ENCODE data around the gene FAM3C.
A peak's percentile ranks its signal among the peaks of the same experiment; 100 is the strongest.
"Not testable (repeated sequence)": the region's sequence is repeated elsewhere in the genome, so short reads cannot be mapped to it uniquely, and the experiment has no call there.

FAM3C gene, protein sequence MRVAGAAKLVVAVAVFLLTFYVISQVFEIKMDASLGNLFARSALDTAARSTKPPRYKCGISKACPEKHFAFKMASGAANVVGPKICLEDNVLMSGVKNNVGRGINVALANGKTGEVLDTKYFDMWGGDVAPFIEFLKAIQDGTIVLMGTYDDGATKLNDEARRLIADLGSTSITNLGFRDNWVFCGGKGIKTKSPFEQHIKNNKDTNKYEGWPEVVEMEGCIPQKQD

DNA sequence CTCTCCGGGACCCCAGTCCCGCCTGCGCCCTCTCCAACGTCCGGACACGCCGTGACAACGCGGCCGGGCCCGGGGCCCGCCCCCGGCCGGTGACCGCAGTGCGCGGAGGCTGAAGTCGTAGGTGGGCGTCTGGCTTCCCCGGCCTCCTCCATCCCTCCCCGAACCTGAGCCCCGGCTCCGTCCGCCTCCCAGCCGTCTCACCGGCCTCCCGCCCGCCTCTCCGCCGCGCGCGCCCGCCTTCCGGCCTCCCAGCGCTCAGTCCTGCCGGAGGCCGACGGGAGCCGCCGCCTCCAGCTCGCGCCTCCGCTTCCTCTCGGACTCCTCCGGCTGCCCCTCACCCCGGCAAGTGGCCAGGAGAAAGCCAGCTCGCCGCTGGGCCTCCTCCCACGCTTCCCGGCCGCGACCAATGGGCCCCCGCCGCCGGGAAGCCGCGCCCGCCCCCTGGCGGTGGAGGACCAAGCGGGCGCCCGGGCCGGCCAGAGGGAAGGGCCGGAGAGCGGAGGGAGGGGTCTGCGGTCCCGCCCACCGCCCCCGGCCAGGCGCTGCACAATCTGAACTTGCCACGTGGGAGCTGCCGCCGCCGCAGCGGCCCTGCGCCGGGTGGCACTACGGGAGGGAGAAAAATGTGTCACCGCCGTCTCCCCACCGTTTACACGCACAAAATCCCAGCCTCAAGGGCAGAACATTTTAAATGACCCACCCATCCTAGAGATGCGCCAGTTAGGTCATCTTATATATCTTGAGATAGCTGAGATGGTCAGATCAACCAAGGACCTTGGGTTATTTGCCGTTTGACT lies at the start of gene FAM3C:
FAM3C (minus strand) TSS at position 348 of the 797 bp plus-strand sequence. CDS start 13,339 bp downstream, outside the sequence.
- TF ChIP-seq, protein P1, sequence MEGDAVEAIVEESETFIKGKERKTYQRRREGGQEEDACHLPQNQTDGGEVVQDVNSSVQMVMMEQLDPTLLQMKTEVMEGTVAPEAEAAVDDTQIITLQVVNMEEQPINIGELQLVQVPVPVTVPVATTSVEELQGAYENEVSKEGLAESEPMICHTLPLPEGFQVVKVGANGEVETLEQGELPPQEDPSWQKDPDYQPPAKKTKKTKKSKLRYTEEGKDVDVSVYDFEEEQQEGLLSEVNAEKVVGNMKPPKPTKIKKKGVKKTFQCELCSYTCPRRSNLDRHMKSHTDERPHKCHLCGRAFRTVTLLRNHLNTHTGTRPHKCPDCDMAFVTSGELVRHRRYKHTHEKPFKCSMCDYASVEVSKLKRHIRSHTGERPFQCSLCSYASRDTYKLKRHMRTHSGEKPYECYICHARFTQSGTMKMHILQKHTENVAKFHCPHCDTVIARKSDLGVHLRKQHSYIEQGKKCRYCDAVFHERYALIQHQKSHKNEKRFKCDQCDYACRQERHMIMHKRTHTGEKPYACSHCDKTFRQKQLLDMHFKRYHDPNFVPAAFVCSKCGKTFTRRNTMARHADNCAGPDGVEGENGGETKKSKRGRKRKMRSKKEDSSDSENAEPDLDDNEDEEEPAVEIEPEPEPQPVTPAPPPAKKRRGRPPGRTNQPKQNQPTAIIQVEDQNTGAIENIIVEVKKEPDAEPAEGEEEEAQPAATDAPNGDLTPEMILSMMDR (IDR thresholded peaks at IDR 0.05; ENCODE audit: control insufficient read depth, extremely low read depth, insufficient read depth), result peak; percentile 90
- H3K4me3 ChIP-seq (ENCODE audit: low read depth, low read length), result peak within 1 kb of the TSS; percentile 72
- DNase-seq (ENCODE audit: low read depth), result peak; percentile 61

DNA sequence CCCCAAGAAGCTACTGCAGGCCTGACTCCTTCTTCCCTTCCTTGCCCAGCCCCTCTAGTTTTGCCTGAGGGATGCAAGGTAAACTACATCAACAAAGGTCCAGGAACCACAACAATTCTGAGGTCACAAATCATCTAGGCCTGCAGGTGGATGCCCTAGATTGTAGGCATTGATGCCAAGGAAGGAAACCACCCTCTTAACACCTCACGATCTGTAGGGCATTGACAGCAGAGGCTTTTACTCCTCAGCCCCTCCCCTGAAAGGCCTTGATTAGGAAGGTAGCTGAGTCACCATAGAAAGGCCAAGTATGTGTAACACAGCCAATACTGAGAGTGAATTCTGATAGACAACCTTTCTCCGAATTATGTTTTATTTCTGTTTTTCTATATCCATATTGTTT lies 46.7 kb upstream of the FAM3C start:
- no peak overlapping the region for H3K4me3 ChIP-seq (ENCODE audit: low read depth, low read length)
- TF ChIP-seq, protein P1 (IDR thresholded peaks at IDR 0.05; ENCODE audit: control insufficient read depth, extremely low read depth, insufficient read depth), result no peak
- no peak for DNase-seq (ENCODE audit: low read depth)

DNA sequence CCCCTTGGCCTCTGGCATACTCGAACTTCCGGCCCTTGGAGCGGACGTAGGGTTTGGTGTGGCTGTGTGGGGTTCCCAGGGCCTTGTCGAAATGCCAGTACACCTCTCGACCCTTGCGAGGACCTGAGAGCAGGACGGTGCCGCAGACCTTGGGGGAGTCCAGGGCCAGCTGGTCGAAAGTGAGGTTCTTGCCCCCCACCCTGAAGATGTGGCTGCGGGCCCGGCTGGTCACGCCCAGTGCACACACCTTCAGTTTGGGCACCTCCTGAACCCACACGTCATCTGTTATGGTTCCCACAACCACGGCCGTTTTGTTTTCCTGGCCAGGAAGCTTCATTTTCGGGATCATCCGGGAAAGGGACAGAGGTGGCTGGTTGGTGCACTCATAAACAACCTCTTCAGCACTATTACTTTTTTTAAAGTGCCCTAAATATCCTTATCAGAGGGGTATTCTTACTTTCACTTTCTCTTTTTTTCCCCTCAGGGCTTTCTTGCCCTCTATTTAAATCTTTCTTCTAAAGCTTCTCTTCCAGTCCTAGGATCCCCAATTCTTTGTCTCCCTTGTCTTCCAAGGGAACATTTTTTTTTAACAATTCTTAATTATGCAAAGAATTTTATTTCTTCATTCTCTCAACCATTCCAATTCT lies 44.9 kb upstream of the FAM3C start:
- DNase-seq (ENCODE audit: low read depth), result no peak
- no peak overlapping the region for H3K4me3 ChIP-seq (ENCODE audit: low read depth, low read length)
- TF ChIP-seq, protein P1 (IDR thresholded peaks at IDR 0.05; ENCODE audit: control insufficient read depth, extremely low read depth, insufficient read depth), result no peak

DNA sequence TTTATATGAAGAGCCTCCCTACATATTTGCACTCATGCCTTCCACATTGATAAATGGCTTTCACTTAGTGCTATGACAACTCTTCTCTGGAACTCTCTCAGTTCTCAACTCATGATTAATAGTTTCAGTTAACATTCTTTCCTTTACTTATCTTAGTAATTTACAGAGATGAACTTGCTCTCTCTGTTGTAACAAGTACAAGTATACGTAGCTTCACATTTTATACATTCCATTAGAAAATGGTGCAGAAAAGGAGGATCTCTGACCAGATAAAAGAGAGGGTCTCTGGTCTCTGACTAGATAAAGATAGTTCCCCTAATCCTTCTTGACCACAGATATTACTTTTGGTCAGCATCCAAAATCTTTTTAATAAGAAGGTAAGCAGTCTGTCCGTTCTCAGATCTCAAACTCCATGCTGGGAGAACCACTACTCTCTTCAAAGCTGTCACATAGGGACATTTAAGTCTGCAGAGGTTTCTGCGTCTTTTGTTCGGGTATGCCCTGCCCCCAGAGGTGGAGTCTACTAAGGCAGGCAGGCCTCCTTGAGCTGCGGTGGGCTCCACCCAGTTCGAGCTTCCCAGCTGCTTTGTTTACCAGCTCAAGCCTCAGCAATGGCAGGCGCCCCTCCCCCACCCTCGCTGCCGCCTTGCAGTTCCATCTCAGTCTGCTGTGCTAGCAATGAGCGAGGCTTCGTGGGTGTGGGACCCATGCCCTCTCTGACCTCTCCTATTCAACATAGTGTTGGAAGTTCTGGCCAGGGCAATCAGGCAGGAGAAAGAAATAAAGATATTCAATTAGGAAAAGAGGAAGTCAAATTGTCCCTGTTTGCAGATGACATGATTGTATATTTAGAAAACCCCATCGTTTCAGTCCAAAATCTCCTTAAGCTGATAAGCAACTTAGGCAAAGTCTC lies 42.2 kb upstream of the FAM3C start:
- DNase-seq (ENCODE audit: low read depth), result not testable (repeated sequence)

DNA sequence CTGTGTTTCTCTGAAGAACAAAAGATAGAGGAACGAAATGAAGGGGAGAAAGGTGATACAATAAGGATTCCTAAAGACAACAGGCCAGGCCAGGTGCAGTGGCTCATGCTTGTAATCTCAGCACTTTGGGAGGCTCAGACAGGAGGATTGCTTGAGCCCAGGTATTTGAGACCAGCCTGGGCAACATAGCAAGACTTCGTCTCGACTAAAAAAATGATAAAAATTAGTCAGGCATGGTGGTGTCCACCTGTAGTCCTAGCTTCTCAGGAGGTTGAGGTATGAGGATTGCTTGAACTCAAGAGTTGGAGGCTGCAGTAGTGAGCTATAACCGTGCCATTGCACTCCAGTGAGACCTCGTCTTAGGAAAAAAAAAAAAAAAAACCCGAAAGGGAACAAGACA lies 41.4 kb upstream of the FAM3C start:
- DNase-seq (ENCODE audit: low read depth), result no peak
- H3K4me3 ChIP-seq (ENCODE audit: low read depth, low read length), result no peak overlapping the region
- TF ChIP-seq, protein P1 (IDR thresholded peaks at IDR 0.05; ENCODE audit: control insufficient read depth, extremely low read depth, insufficient read depth), result no peak

More for the DNA sequence above, 42.2 kb upstream of the FAM3C start:
- H3K4me3 ChIP-seq (ENCODE audit: low read depth, low read length), result not testable (repeated sequence)

DNA sequence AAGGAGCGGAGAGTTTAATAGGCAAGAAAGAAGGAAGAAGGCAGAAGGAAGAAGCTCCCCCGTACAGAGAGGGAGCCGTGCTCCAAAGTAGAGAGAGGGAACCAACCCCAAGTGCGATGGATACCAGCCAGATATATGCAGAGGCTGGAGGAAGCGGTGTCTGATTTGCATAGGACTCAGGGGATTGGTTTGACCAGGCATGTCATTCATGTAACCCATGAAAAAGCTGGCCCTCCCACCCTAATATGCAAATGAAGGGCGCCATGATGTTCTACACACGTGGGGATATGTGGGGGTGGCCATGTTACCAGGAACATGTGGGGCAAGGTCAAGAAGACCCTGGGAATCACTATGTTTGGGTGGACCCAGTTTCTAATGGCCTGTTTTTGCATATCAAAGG lies 40.6 kb upstream of the FAM3C start:
- DNase-seq (ENCODE audit: low read depth), result no peak
- no peak overlapping the region for H3K4me3 ChIP-seq (ENCODE audit: low read depth, low read length)
- TF ChIP-seq, protein P1 (IDR thresholded peaks at IDR 0.05; ENCODE audit: control insufficient read depth, extremely low read depth, insufficient read depth), result no peak
